ENCODE results near the gene ARMC8. TPM values are rescaled to one million over a fixed set of nuclear protein-coding genes. Genes with fewer than 3 reads are reported as not detected.

Gene ARMC8
- total RNA-seq, 1 donor from 2014 or later, result 80.3 TPM

DNA sequence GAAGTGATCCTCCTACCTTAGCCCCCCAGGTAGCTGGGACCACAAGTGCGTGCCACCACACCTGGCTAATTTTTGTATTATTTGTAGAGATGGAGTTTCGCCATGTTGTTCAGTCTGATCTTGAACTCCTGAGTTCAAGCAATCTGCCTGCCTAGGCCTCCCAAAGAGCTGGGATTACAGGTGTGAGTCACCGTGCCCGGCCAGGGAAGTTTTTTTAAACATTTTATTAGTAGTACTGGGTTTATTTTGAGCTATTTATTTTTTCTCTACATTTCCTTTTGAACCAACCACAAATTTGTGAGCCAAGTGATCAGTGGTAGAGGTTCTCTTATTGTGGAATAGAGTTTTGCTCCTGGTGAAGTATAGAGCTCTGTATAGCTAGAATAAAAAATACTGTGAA, 33.7 kb downstream of the ARMC8 start:
- Mint-ChIP-seq H3K36me3 (peaks cover 15% of the 10 kb centered on the region), H3K27me3 (ENCODE audit: insufficient read depth, low read depth) (no peaks in the 10 kb centered on the region), H3K4me3 (no peak overlapping the region), H3K9me3 (no peaks in the 10 kb centered on the region), H3K27ac (no peak overlapping the region), H3K4me1 (peaks cover 6% of the 10 kb centered on the region)
- Histone ChIP-seq H4K20me1 (ENCODE audit: low read depth) (peaks cover 55% of the 10 kb centered on the region), H3K79me2 (ENCODE audit: low read depth) (peaks cover 66% of the 10 kb centered on the region), H3F3A (ENCODE audit: low read depth) (no peaks in the 10 kb centered on the region), H3K9me3 (ENCODE audit: low read depth) (no peaks in the 10 kb centered on the region), H2AFZ (replicated peaks) (no peak overlapping the region), H3K4me2 (no peak overlapping the region), H3K4me1 (no peaks in the 10 kb centered on the region), H3K4me3 (no peak overlapping the region), H3K27me3 (no peaks in the 10 kb centered on the region), H3K27ac (no peak overlapping the region), H3K36me3 (peaks cover 19% of the 10 kb centered on the region), H3K9ac (no peak overlapping the region)
- DNase-seq (ENCODE audit: low spot score), result no peak
- TF ChIP-seq, protein P1, sequence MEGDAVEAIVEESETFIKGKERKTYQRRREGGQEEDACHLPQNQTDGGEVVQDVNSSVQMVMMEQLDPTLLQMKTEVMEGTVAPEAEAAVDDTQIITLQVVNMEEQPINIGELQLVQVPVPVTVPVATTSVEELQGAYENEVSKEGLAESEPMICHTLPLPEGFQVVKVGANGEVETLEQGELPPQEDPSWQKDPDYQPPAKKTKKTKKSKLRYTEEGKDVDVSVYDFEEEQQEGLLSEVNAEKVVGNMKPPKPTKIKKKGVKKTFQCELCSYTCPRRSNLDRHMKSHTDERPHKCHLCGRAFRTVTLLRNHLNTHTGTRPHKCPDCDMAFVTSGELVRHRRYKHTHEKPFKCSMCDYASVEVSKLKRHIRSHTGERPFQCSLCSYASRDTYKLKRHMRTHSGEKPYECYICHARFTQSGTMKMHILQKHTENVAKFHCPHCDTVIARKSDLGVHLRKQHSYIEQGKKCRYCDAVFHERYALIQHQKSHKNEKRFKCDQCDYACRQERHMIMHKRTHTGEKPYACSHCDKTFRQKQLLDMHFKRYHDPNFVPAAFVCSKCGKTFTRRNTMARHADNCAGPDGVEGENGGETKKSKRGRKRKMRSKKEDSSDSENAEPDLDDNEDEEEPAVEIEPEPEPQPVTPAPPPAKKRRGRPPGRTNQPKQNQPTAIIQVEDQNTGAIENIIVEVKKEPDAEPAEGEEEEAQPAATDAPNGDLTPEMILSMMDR (IDR thresholded peaks at IDR 0.05), result no peak
- TF ChIP-seq EZH2 (IDR thresholded peaks at IDR 0.05) (no peak), EZH2phosphoT487 (IDR thresholded peaks at IDR 0.05) (no peak)

- Mint-ChIP-seq H3K4me1 (peaks cover 6% of the 10 kb centered on the region), H3K9me3 (no peaks in the 10 kb centered on the region), H3K36me3 (peaks cover 15% of the 10 kb centered on the region), H3K4me3 (no peak overlapping the region), H3K27ac (no peak overlapping the region), H3K27me3 (ENCODE audit: insufficient read depth, low read depth) (no peaks in the 10 kb centered on the region)
- Histone ChIP-seq H3F3A (ENCODE audit: low read depth) (no peaks in the 10 kb centered on the region), H3K9me3 (ENCODE audit: low read depth) (no peaks in the 10 kb centered on the region), H2AFZ (replicated peaks) (no peak overlapping the region), H3K27ac (no peak overlapping the region), H3K79me2 (ENCODE audit: low read depth) (peaks cover 52% of the 10 kb centered on the region), H3K27me3 (no peaks in the 10 kb centered on the region), H4K20me1 (ENCODE audit: low read depth) (peaks cover 49% of the 10 kb centered on the region), H3K9ac (no peak overlapping the region), H3K36me3 (peaks cover 19% of the 10 kb centered on the region), H3K4me3 (no peak overlapping the region), H3K4me2 (no peak overlapping the region), H3K4me1 (no peaks in the 10 kb centered on the region)
- TF ChIP-seq EZH2 (IDR thresholded peaks at IDR 0.05) (no peak), EZH2phosphoT487 (IDR thresholded peaks at IDR 0.05) (no peak)
- TF ChIP-seq, protein P1 (IDR thresholded peaks at IDR 0.05), result no peak
- DNase-seq (ENCODE audit: low spot score), result no peak
These were observed 35.2 kb downstream of the ARMC8 start for GRCh38 chr3:138222131-138222941.

DNA sequence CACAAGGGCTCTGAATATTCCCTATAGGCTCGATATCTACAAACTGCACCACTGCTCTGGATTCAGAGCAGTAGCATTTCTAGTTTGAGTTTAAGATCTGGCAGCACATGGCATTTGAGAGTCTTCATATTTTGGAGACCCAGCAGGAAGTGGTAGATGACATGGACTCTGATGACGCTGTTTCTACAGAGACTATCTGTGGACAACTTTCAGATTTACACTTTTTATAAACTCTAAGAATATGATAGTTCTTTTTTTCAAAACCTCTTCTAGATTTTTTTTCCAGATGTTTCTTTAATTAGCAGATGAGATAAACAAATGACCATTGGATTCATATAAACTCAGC, 35.8 kb downstream of the ARMC8 start:
- DNase-seq (ENCODE audit: low spot score), result no peak
- Mint-ChIP-seq H3K4me3 (no peak overlapping the region), H3K4me1 (peaks cover 6% of the 10 kb centered on the region), H3K36me3 (peaks cover 17% of the 10 kb centered on the region), H3K27me3 (ENCODE audit: insufficient read depth, low read depth) (no peaks in the 10 kb centered on the region), H3K9me3 (no peaks in the 10 kb centered on the region), H3K27ac (no peak overlapping the region)
- H3K36me3 ChIP-seq, result peaks cover 19% of the 10 kb centered on the region
- H3K9me3 ChIP-seq (ENCODE audit: low read depth), result no peaks in the 10 kb centered on the region
- no peak overlapping the region for H3K27ac ChIP-seq
- H4K20me1 ChIP-seq (ENCODE audit: low read depth), result peaks cover 47% of the 10 kb centered on the region
- H3F3A ChIP-seq (ENCODE audit: low read depth), result no peaks in the 10 kb centered on the region
- no peaks in the 10 kb centered on the region for H3K27me3 ChIP-seq
- no peaks in the 10 kb centered on the region for H3K4me1 ChIP-seq
- H3K4me2 ChIP-seq, result no peak overlapping the region
- TF ChIP-seq EZH2 (IDR thresholded peaks at IDR 0.05) (no peak), EZH2phosphoT487 (IDR thresholded peaks at IDR 0.05) (no peak)
- TF ChIP-seq, protein P1 (IDR thresholded peaks at IDR 0.05), result no peak
- no peak overlapping the region for H3K4me3 ChIP-seq
- peaks cover 46% of the 10 kb centered on the region for H3K79me2 ChIP-seq (ENCODE audit: low read depth)
- H3K9ac ChIP-seq, result no peak overlapping the region
- no peak overlapping the region for H2AFZ ChIP-seq (replicated peaks)

Data from neural progenitor cell (in vitro differentiated cells).